ENCODE data around the gene CCDC102A. TPM values are rescaled to one million over a fixed set of nuclear protein-coding genes. Genes with fewer than 3 reads are reported as not detected.

Gene CCDC102A
- total RNA-seq, 1 donor from 2014 or later = 11.3 TPM

DNA sequence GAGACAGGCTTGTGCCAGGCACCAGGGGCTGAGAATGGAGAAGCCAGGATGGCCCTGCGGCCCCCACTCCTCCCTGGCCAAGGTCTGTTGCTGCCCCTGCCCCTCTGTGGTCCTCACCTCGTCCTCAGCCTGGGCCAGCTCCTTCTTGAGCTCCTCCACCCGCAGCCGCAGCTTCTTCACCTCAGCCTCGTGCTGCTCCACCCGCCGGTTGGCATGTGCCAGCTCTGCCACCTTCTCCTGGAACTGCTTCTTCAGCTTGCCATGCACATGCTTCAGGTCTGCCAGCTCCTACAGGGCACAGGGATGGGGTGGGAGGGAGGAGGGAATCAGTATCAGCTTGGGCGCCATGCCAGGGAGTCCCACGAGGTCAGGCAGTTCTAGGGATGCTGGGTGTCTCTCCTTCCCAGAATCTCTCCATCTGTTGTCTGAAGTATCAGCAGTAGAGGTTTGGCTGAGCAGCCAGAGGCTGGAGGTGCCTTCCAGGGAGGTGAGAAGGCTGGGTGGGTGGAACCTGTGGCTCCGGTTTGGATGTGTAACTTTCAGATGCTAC is 20.1 kb downstream of the CCDC102A start:
- Histone ChIP-seq H3K27me3 (ENCODE audit: low read depth) (no peaks in the 10 kb centered on the region), H3K27ac (replicated peaks) (no peak overlapping the region), H3K9me3 (replicated peaks) (no peaks in the 10 kb centered on the region), H3K4me1 (peaks cover 12% of the 10 kb centered on the region), H3K4me3 (no peak overlapping the region), H3K36me3 (peaks cover 40% of the 10 kb centered on the region)
- TF ChIP-seq, protein P1, sequence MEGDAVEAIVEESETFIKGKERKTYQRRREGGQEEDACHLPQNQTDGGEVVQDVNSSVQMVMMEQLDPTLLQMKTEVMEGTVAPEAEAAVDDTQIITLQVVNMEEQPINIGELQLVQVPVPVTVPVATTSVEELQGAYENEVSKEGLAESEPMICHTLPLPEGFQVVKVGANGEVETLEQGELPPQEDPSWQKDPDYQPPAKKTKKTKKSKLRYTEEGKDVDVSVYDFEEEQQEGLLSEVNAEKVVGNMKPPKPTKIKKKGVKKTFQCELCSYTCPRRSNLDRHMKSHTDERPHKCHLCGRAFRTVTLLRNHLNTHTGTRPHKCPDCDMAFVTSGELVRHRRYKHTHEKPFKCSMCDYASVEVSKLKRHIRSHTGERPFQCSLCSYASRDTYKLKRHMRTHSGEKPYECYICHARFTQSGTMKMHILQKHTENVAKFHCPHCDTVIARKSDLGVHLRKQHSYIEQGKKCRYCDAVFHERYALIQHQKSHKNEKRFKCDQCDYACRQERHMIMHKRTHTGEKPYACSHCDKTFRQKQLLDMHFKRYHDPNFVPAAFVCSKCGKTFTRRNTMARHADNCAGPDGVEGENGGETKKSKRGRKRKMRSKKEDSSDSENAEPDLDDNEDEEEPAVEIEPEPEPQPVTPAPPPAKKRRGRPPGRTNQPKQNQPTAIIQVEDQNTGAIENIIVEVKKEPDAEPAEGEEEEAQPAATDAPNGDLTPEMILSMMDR (IDR thresholded peaks at IDR 0.05; ENCODE audit: borderline replicate concordance) = no peak
- DNase-seq = no peak
- intact Hi-C loops (cut with micrococcal nuclease) = no loop called here

DNA sequence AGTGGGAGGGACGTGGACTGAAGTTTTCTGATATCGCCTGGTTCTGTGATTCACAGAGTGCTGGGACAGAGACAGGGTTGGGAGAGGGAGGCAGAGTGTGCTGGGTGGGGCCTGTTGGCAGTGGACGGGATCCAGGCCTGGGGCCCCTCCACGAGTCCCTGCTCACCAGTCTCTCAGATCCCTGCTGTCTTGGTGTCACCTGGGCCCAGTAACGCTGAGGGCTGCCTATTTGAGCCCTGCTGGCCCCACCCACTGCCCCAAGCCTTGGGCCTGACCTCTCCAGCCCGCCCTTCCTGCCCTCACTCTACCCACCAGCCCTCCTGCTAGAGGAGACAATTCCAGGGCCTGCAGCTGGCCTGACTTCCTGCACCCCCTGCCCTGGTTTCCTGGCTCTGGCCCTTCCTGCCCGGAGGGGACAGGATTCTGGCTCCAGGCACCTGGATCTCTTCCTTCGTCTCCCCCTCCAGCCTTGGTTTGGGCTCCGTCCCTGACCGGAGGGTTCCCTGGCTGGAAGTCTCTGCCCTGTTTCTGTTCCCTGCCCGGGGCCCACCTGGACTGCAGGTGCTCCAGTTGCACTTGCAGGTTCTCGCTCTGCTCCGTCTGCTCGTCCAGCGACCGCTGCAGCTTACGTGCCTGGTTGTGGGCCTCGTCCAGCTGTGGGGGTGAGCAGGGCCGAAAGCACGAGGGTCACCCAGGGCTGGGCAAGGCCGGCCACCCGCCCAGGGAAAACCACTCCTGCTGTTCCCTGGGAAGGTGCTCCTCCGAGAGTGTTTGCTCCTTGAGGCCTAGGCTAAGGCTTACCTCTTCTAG is 21.4 kb downstream of the CCDC102A start:
- intact Hi-C loops (cut with micrococcal nuclease) = no loop called here
- Histone ChIP-seq H3K4me1 (peaks cover 12% of the 10 kb centered on the region), H3K36me3 (peaks cover 32% of the 10 kb centered on the region), H3K27me3 (ENCODE audit: low read depth) (no peaks in the 10 kb centered on the region), H3K4me3 (no peak overlapping the region), H3K9me3 (replicated peaks) (no peaks in the 10 kb centered on the region), H3K27ac (replicated peaks) (peak overlapping the region; percentile 55)
- no peak for DNase-seq
- TF ChIP-seq, protein P1 (IDR thresholded peaks at IDR 0.05; ENCODE audit: borderline replicate concordance) = no peak

DNA sequence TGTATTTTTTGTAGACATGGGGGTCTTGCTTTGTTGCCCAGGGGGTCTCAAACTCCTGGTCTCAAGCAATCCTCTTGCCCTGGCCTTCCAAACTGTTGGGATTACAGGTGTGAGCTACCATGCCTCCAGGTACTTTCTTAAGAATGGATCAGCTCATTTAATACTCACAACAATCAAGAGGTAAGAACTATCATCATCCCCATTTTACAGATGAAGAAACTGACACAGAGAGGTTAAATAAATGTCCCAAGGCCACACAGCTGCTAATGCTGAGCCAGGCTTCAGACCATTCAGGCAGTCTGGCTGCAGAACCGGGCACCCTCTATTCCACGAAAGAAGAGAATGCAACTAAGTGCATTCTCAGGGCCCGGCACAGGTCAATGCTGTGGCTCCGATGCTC is 22.0 kb downstream of the CCDC102A start:
- DNase-seq = no peak
- Histone ChIP-seq H3K4me1 (peaks cover 12% of the 10 kb centered on the region), H3K4me3 (no peak overlapping the region), H3K36me3 (peaks cover 32% of the 10 kb centered on the region), H3K27me3 (ENCODE audit: low read depth) (no peaks in the 10 kb centered on the region), H3K27ac (replicated peaks) (peak overlapping the region; percentile 55), H3K9me3 (replicated peaks) (no peaks in the 10 kb centered on the region)
- TF ChIP-seq, protein P1 (IDR thresholded peaks at IDR 0.05; ENCODE audit: borderline replicate concordance) = no peak
- intact Hi-C loops (cut with micrococcal nuclease) = no loop called here

DNA sequence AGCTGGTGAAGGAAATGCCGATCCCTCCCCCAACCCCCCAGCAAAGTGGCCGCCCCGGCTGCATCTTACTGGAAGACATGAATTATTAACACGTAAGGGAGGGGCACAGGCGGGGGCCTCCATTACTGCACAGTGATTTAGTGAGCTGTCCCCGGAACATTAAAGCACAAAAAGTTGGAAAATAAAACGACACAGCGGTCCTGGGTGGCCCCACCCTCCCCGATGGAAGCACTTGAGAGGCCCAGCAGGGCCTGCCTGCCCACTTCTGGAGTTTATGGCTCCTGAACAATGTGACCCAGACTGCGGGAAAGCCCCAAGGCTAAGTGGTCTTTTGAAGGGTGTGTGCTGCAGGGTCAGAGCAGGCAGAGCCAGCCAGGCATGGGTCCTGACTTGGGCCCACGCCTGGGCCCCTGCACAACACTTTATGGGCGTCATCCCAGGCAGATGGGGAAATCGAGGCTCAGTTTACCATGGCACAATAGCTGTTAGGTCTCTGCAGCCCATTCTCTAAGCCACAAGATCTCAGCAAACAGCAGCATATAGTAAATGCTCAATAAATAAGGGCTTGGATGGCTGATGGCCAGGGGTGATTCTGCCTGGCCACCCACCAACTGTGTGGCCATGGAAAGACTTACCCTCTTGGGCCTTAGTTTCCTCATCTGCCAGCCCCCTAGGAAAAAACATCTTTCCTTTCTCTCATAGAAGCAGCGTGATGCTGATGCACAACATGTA is 22.8 kb downstream of the CCDC102A start:
- H3K36me3 ChIP-seq = peaks cover 32% of the 10 kb centered on the region
- intact Hi-C loops (cut with micrococcal nuclease) = no loop called here
- H3K27me3 ChIP-seq (ENCODE audit: low read depth) = no peaks in the 10 kb centered on the region
- H3K4me3 ChIP-seq = no peak overlapping the region
- H3K9me3 ChIP-seq (replicated peaks) = no peaks in the 10 kb centered on the region
- peaks cover 12% of the 10 kb centered on the region for H3K4me1 ChIP-seq
- TF ChIP-seq, protein P1 (IDR thresholded peaks at IDR 0.05; ENCODE audit: borderline replicate concordance) = no peak
- no peak overlapping the region for H3K27ac ChIP-seq (replicated peaks)
- no peak for DNase-seq

DNA sequence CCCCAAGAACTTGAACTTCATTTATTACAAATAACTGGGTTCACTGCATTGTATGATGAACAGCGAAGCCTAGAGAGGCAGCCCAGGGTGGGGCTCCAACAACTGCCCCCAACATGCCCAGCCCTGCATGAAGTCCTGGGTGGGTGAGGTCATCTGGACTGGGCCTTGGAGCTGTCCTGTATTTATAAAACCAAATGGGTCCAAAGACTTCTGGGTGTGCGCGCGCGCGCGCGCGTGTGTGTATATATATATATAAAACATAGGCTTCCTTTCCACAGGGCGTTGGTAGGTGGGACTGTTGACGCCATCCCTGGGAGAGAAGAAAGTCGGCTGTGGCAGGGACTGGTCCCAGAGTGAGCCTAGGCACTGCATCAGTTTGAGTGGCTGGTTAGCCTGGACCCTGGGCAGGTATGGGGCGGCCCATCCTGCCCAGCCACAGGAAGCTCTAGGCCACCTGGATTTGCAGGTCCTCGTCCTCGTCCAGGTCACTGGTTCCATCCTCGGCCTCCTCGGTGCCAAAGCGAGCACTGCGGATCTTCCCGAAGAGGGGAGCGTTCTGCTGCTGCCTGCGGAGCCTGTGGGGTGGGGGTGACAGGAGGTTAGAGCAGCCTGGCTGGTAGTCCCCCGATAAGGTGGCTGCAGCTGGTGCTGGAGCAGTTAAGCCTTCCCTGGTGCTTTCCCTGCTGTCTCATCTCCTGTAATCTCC is 23.9 kb downstream of the CCDC102A start:
- Histone ChIP-seq H3K9me3 (replicated peaks) (no peaks in the 10 kb centered on the region), H3K27ac (replicated peaks) (no peak overlapping the region), H3K27me3 (ENCODE audit: low read depth) (no peaks in the 10 kb centered on the region), H3K36me3 (peaks cover 22% of the 10 kb centered on the region), H3K4me3 (no peak overlapping the region), H3K4me1 (peaks cover 12% of the 10 kb centered on the region)
- TF ChIP-seq, protein P1 (IDR thresholded peaks at IDR 0.05; ENCODE audit: borderline replicate concordance) = no peak
- intact Hi-C loops (cut with micrococcal nuclease) = no loop called here
- no peak for DNase-seq
